HG02642 (cell line): ENCODE measurements around the gene WNT9B.

Experiments used
- ATAC-seq: cut with Tn5 transposase; IDR thresholded peaks from one replicate; pipeline ENCODE4 v1.9.1; 2021; ENCODE audit warnings: mild to moderate bottlenecking; ENCODE audit not compliant: unreplicated experiment, poor library complexity

Gene WNT9B

GRCh38 chr17:46853896-46854444, 2.6 kb downstream of the WNT9B start:
- ATAC-seq, result no peak

- ATAC-seq, result no peak
Measured at GRCh38 chr17:46854515-46854914, 3.1 kb downstream of the WNT9B start.

- no peak for ATAC-seq
Measured at GRCh38 chr17:46854948-46855347, 3.6 kb downstream of the WNT9B start.

GRCh38 chr17:46857600-46857999, 6.2 kb downstream of the WNT9B start:
- no peak for ATAC-seq

GRCh38 chr17:46859996-46860395, 8.6 kb downstream of the WNT9B start:
- no peak for ATAC-seq

- no peak for ATAC-seq
Measured at GRCh38 chr17:46862949-46863348, 11.6 kb downstream of the WNT9B start.

GRCh38 chr17:46863383-46864121, 12.2 kb downstream of the WNT9B start:
- ATAC-seq, result no peak

- no peak for ATAC-seq
Measured at GRCh38 chr17:46865100-46865499, 13.7 kb downstream of the WNT9B start.

- ATAC-seq, result no peak
Measured at GRCh38 chr17:46866325-46866724, 14.9 kb downstream of the WNT9B start.

- ATAC-seq, result no peak
Measured at GRCh38 chr17:46866747-46867146, 15.4 kb downstream of the WNT9B start.

- ATAC-seq, result no peak
Measured at GRCh38 chr17:46868689-46869187, 17.4 kb downstream of the WNT9B start.

GRCh38 chr17:46869296-46869695, 17.9 kb downstream of the WNT9B start:
- no peak for ATAC-seq

- no peak for ATAC-seq
Measured at GRCh38 chr17:46869975-46870803, 18.8 kb downstream of the WNT9B start.

GRCh38 chr17:46872421-46872820, 21.0 kb downstream of the WNT9B start:
- ATAC-seq, result no peak

- no peak for ATAC-seq
Measured at GRCh38 chr17:46873941-46874645, 22.7 kb downstream of the WNT9B start.

GRCh38 chr17:46874906-46875305, 23.5 kb downstream of the WNT9B start:
- ATAC-seq, result no peak

GRCh38 chr17:46875849-46876352, 24.5 kb downstream of the WNT9B start:
- ATAC-seq, result no peak

GRCh38 chr17:46876353-46876887, 25.0 kb downstream of the WNT9B start:
- ATAC-seq, result no peak

- no peak for ATAC-seq
Measured at GRCh38 chr17:46876926-46877325, 25.5 kb downstream of the WNT9B start.

GRCh38 chr17:46877466-46877865, 26.1 kb downstream of the WNT9B start:
- no peak for ATAC-seq
